T-cell (primary cell): ENCODE measurements around the gene ITGAL. TPM values are rescaled to one million over a fixed set of nuclear protein-coding genes. Genes with fewer than 3 reads are reported as not detected.

Experiments used
- ATAC-seq, 4 experiments: fragments of 200-7000 bp in 3 of 4; fragments of 150-1000 bp in 1 of 4; cut with Tn5 transposase; replicated peaks in 1 of 4; 1 replicate in 3 of 4; 2 replicates in 1 of 4; pipeline ENCODE4 v1.10.0; 2021; ENCODE audit warnings: moderate library complexity in 3 of 4, mild to moderate bottlenecking in 2 of 4, moderate number of reproducible peaks in 1 of 4
- CTCF ChIA-PET, 2 donors: fragments of 300-600 bp; sonication (Branson Sonifier 250); formaldehyde crosslinking; loops; one replicate each; lab custom pipeline; 2022; ENCODE audit warnings: antibody characterized with exemption in 2 of 2; lab: Charles Lee
- POLR2A ChIA-PET, 2 donors: fragments of 300-600 bp; sonication (Branson Sonifier 250); formaldehyde crosslinking; loops; one replicate each; lab custom pipeline; 2022; ENCODE audit warnings: antibody characterized with exemption in 2 of 2; lab: Charles Lee
- DNase-seq, 35 experiments: peaks; one replicate each; pipeline versions ENCODE4 v3.0.0 to v3.0.0-alpha.2; 2013 to 2023
- H3K27ac ChIP-seq: one replicate; pipeline ENCODE4 v1.5.1; 2013; ENCODE audit warnings: low read length
- H3K27me3 ChIP-seq, 2 experiments: replicated peaks in 1 of 2; 1 replicate in 1 of 2; 2 replicates in 1 of 2; pipeline versions ENCODE4 v1.6.1 to v1.7.0; 2013; ENCODE audit warnings: low read length in 1 of 2, mixed read lengths in 1 of 2; ENCODE audit not compliant: control insufficient read depth in 2 of 2, insufficient read depth in 2 of 2; ENCODE audit errors: extremely low read depth in 1 of 2
- H3K36me3 ChIP-seq, 2 donors: 1 replicate in 1 of 2; 2 replicates in 1 of 2; pipeline versions ENCODE4 v1.6.1 to v1.7.0; 2013; ENCODE audit warnings: low read length in 1 of 2; ENCODE audit not compliant: control insufficient read depth in 2 of 2, insufficient read depth in 1 of 2; ENCODE audit errors: extremely low read depth in 1 of 2
- H3K4me1 ChIP-seq, 2 experiments: 1 replicate in 1 of 2; 2 replicates in 1 of 2; pipeline versions ENCODE4 v1.6.1 to v1.7.0; 2013; ENCODE audit warnings: low read length in 2 of 2, mixed read lengths in 1 of 2; ENCODE audit not compliant: insufficient read depth in 2 of 2, control insufficient read depth in 1 of 2; ENCODE audit errors: extremely low read depth in 1 of 2
- H3K4me3 ChIP-seq, 2 donors: 1 replicate in 1 of 2; 2 replicates in 1 of 2; pipeline versions ENCODE4 v1.5.1 to v1.7.0; 2013; ENCODE audit warnings: mild to moderate bottlenecking in 2 of 2, low read length in 1 of 2, moderate library complexity in 1 of 2; ENCODE audit not compliant: control insufficient read depth in 1 of 2; ENCODE audit errors: extremely low read depth in 1 of 2
- H3K9me3 ChIP-seq: 2 replicates; pipeline ENCODE4 v1.7.0; 2013
- H3K27ac Mint-ChIP-seq, 2 donors: one replicate each; pipeline ENCODE4 v1.8.0; 2020 to 2021; ENCODE audit warnings: mild to moderate bottlenecking in 2 of 2, mixed read lengths in 2 of 2
- H3K27me3 Mint-ChIP-seq, 2 donors: one replicate each; pipeline ENCODE4 v1.8.0; 2021 to 2022; ENCODE audit warnings: mixed read lengths in 2 of 2
- H3K36me3 Mint-ChIP-seq: one replicate; pipeline ENCODE4 v1.8.0; 2021; ENCODE audit warnings: mixed read lengths
- H3K4me1 Mint-ChIP-seq, 3 donors: one replicate each; pipeline ENCODE4 v1.8.0; 2020 to 2022; ENCODE audit warnings: mixed read lengths in 3 of 3, mild to moderate bottlenecking in 1 of 3
- H3K4me3 Mint-ChIP-seq, 3 donors: one replicate each; pipeline ENCODE4 v1.8.0; 2020 to 2022; ENCODE audit warnings: mild to moderate bottlenecking in 3 of 3, mixed read lengths in 3 of 3, moderate library complexity in 3 of 3
- H3K9me3 Mint-ChIP-seq, 3 donors: one replicate each; pipeline ENCODE4 v1.8.0; 2020 to 2022; ENCODE audit warnings: mixed read lengths in 3 of 3
- WGBS: methylation state at CpG from one replicate; pipeline ENCODE4 v1.1.5; 2013; ENCODE audit warnings: missing lambda C conversion rate; ENCODE audit not compliant: insufficient coverage; 5-methylcytosine and 5-hydroxymethylcytosine counted together
- total RNA-seq, 35 experiments: library from RNA in 6 of 35; stranded (reverse) in 6 of 35; fragments of 120-200 nt in 1 of 35; gene quantifications; one replicate each; pipeline versions ENCODE4 v1.2.1 to v1.2.4 and lab custom pipeline; 2013 to 2026

Gene ITGAL
- total RNA-seq, 5 donors from 2014 or later (not counting 1 experiment from before 2014, with no cell fraction given), result 322 to 640 (median 518) TPM

GRCh38 chr16:30499284-30499683, 26.7 kb downstream of the ITGAL start:
- ChIA-PET CTCF (no interaction called here), POLR2A (no interaction called here)
- H3K4me1 Mint-ChIP-seq, result peaks cover 2 to 9% (median 7%) of the 10 kb centered on the region in 3 donors
- WGBS, result 96% methylated on average over 6 of the region's 8 CpGs
- H3K27ac Mint-ChIP-seq, result peak overlapping the region in 1 of 2 donors; percentile 59
- H3K4me3 ChIP-seq, result no peak overlapping the region
- ATAC-seq (no peak), DNase-seq (no peak)
- peaks cover 0 to 13% of the 10 kb centered on the region in 2 experiments for H3K4me1 ChIP-seq
- H3K36me3 ChIP-seq, result peaks cover 8 to 86% of the 10 kb centered on the region in 2 donors
- H3K27me3 Mint-ChIP-seq, result no peaks in the 10 kb centered on the region
- H3K36me3 Mint-ChIP-seq, result peaks cover 28% of the 10 kb centered on the region
- no peaks in the 10 kb centered on the region for H3K27me3 ChIP-seq
- no peak overlapping the region for H3K4me3 Mint-ChIP-seq
- H3K9me3 Mint-ChIP-seq, result no peaks in the 10 kb centered on the region
- no peaks in the 10 kb centered on the region for H3K9me3 ChIP-seq
- H3K27ac ChIP-seq, result no peak overlapping the region

DNA sequence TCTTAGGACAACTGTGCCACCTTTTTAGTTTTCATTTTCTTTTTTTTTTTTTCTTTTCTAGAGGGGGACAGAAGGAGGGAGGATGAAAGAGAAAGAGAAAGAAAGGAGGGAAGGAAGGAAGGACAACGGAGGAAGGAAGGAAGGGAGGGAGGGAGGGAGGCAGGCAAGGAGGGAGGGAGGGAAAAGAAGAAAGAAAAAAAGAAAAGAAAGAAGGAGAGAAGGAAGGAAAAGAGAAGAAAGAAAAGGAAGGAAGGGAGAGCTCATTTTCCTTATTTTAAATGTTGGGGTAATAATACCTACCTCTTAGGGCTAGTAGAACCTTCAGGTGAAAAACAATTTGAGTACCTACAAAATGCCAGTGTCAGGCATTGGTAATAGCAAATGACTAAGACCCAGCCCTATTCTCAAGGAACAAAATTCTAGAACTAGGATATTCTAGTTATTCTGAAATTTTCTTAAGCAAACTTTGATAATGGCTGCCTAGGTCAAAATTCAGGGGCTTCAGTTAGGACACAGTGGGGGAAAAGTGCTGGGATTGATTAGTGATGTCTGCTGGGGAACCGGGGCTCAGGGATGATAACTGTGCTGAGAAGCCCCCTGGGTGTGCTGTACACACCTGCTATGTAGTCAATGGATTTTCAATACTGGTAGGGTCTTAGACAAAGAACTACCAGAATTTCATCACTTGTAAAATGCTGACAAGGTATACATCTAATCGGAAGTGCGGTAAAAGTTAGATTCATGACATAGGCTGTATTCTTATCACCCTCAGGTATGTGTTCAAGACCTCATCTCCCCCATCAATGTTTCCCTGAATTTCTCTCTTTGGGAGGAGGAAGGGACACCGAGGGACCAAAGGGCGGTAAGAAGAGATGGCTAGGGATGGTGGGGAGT, 31.1 kb downstream of the ITGAL start:
- peaks cover 29% of the 10 kb centered on the region for H3K36me3 Mint-ChIP-seq
- H3K27me3 Mint-ChIP-seq, result no peaks in the 10 kb centered on the region
- Histone ChIP-seq H3K27me3 (no peaks in the 10 kb centered on the region), H3K4me1 (peaks cover 0 to 5% of the 10 kb centered on the region in 2 experiments), H3K36me3 (peaks cover 20 to 78% of the 10 kb centered on the region in 2 donors), H3K27ac (no peak overlapping the region), H3K4me3 (no peak overlapping the region), H3K9me3 (no peaks in the 10 kb centered on the region)
- no peak for ATAC-seq
- H3K9me3 Mint-ChIP-seq, result no peaks in the 10 kb centered on the region
- H3K27ac Mint-ChIP-seq, result peak overlapping the region; percentile 52 to 80
- ChIA-PET CTCF (no interaction called here), POLR2A (interaction anchor here in 1 of 2 donors (0.6 kb wide), 1 partner anchor 17 kb away, joined by 5 read pairs; no protein-coding TSS in a partner anchor)
- no peak for DNase-seq
- H3K4me3 Mint-ChIP-seq, result no peak overlapping the region
- no CpG with 5 or more reads among the region's 6 CpGs for WGBS
- peaks cover 2 to 7% (median 5%) of the 10 kb centered on the region in 3 donors for H3K4me1 Mint-ChIP-seq

DNA sequence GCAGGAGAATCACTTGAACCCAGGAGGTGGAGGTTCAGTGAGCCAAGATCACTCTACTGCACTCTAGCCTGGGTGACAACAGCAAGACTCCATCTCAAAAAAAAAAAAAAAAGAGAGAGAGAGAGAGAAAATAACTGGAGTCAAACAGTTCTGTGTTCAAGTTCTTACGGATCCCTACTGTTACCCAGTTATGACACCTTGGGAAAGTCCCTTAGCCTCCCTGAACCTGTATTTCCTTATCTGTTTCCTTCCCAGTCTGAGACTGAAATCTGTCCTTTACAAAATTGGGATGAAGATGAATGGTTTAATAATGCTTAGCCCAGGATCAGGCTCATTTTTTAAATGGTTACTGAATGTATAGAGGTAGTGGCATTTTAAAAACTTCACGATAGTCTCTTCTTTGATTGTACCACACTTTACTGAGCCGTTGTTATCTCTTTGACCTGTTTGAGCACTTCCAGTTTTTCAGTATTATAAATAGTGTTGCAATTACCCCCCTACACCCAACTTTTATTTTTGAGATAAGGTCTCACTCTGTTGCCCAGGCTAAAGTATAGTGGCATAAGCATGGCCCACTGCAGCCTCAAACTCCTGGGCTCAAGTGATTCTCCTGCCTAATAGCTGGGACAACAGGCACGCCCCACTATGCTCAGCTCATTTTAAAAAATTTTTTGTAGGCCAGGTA, 36.7 kb downstream of the ITGAL start:
- no peak for DNase-seq
- Mint-ChIP-seq H3K27ac (peak overlapping the region in 1 of 2 donors; percentile 16), H3K36me3 (peaks cover 53% of the 10 kb centered on the region), H3K4me1 (peaks cover 3 to 6% (median 3%) of the 10 kb centered on the region in 3 donors), H3K9me3 (no peaks in the 10 kb centered on the region), H3K4me3 (no peak overlapping the region), H3K27me3 (no peaks in the 10 kb centered on the region)
- peaks cover 0 to 12% of the 10 kb centered on the region in 2 experiments for H3K4me1 ChIP-seq
- WGBS, result no CpG with 5 or more reads among the region's 4 CpGs
- peaks cover 39 to 87% of the 10 kb centered on the region in 2 donors for H3K36me3 ChIP-seq
- ATAC-seq, result no peak
- POLR2A ChIA-PET, result interaction anchor here in 1 of 2 donors (0.5 kb wide), 1 partner anchor 830 kb away, joined by 4 read pairs; no protein-coding TSS in a partner anchor
- no peak overlapping the region for H3K27ac ChIP-seq
- H3K9me3 ChIP-seq, result no peaks in the 10 kb centered on the region
- CTCF ChIA-PET, result interaction anchor here in 1 of 2 donors (1.1 kb wide), 1 partner anchor 12 kb away, joined by 4 read pairs; no protein-coding TSS in a partner anchor
- H3K4me3 ChIP-seq, result no peak overlapping the region
- no peaks in the 10 kb centered on the region for H3K27me3 ChIP-seq

GRCh38 chr16:30510376-30510938, 37.9 kb downstream of the ITGAL start:
- Mint-ChIP-seq H3K4me3 (no peak overlapping the region), H3K36me3 (peaks cover 54% of the 10 kb centered on the region), H3K27me3 (no peaks in the 10 kb centered on the region), H3K27ac (peak overlapping the region; percentile 59 to 71), H3K4me1 (peaks cover 4 to 9% (median 6%) of the 10 kb centered on the region in 3 donors), H3K9me3 (no peaks in the 10 kb centered on the region)
- ChIA-PET POLR2A (no interaction called here), CTCF (interaction anchor here (0.6 to 1.1 kb wide), 2 partner anchors 14 to 1935 kb away, joined by 3 to 4 read pairs; no protein-coding TSS in a partner anchor)
- H3K27me3 ChIP-seq, result no peaks in the 10 kb centered on the region
- H3K4me1 ChIP-seq, result peaks cover 0 to 11% of the 10 kb centered on the region in 2 experiments
- DNase-seq (no peak), ATAC-seq (no peak)
- H3K4me3 ChIP-seq, result no peak overlapping the region
- no peak overlapping the region for H3K27ac ChIP-seq
- WGBS, result 87% methylated on average over 4 of the region's 4 CpGs
- peaks cover 31 to 85% of the 10 kb centered on the region in 2 donors for H3K36me3 ChIP-seq
- H3K9me3 ChIP-seq, result no peaks in the 10 kb centered on the region

DNA sequence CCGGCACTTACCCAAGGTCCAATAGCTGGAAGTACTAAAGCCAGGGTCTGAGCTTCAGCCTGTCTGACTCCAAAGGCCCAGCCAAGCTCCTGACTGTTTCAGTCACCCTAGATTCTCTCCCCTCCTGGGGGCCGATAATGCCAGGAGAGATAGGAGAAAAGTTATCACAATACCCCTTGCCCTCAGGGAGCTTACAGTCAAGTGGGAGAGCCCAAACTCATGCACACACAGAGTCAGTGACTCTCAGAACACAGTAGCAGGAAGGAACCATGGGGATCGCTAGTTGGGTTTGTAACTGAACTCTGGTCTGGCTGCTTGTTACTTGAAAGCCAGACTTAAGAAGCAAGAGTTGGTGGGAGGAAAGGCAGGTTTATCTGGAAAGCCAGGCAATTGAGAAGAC, 39.0 kb downstream of the ITGAL start:
- Mint-ChIP-seq H3K27me3 (no peaks in the 10 kb centered on the region), H3K36me3 (peaks cover 60% of the 10 kb centered on the region), H3K27ac (peak overlapping the region; percentile 43 to 56), H3K9me3 (no peaks in the 10 kb centered on the region), H3K4me1 (peaks cover 6 to 11% (median 7%) of the 10 kb centered on the region in 3 donors), H3K4me3 (no peak overlapping the region)
- peaks cover 30 to 88% of the 10 kb centered on the region in 2 donors for H3K36me3 ChIP-seq
- 95% methylated on average over 2 of the region's 3 CpGs for WGBS
- no peak overlapping the region for H3K27ac ChIP-seq
- H3K4me1 ChIP-seq, result peaks cover 0 to 11% of the 10 kb centered on the region in 2 experiments
- no peak overlapping the region for H3K4me3 ChIP-seq
- POLR2A ChIA-PET, result no interaction called here
- ATAC-seq (no peak), DNase-seq (no peak)
- no peaks in the 10 kb centered on the region for H3K9me3 ChIP-seq
- H3K27me3 ChIP-seq, result no peaks in the 10 kb centered on the region
- CTCF ChIA-PET, result no interaction called here

- H3K4me3 ChIP-seq, result no peak overlapping the region
- H3K9me3 ChIP-seq, result no peaks in the 10 kb centered on the region
- no peaks in the 10 kb centered on the region for H3K27me3 ChIP-seq
- peaks cover 2 to 25% of the 10 kb centered on the region in 2 experiments for H3K4me1 ChIP-seq
- 94% methylated on average over 2 of the region's 2 CpGs for WGBS
- peaks cover 11 to 26% (median 12%) of the 10 kb centered on the region in 3 donors for H3K4me1 Mint-ChIP-seq
- DNase-seq (no peak), ATAC-seq (no peak)
- H3K27me3 Mint-ChIP-seq, result no peaks in the 10 kb centered on the region
- POLR2A ChIA-PET, result interaction anchor here in 1 of 2 donors (0.7 kb wide), 1 partner anchor 77 kb away, joined by 4 read pairs; no protein-coding TSS in a partner anchor
- peak overlapping the region; percentile 44 to 52 for H3K27ac Mint-ChIP-seq
- H3K36me3 ChIP-seq, result peaks cover 32 to 94% of the 10 kb centered on the region in 2 donors
- CTCF ChIA-PET, result no interaction called here
- H3K4me3 Mint-ChIP-seq, result no peak overlapping the region
- H3K9me3 Mint-ChIP-seq, result no peaks in the 10 kb centered on the region
- H3K27ac ChIP-seq, result no peak overlapping the region
- peaks cover 72% of the 10 kb centered on the region for H3K36me3 Mint-ChIP-seq
Observed at GRCh38 chr16:30515275-30515674, 42.7 kb downstream of the ITGAL start.
